GM13977 (cell line): ENCODE results near the gene IL1B.

Experiments used
- DNase-seq: peaks from one replicate; pipeline ENCODE4 v3.0.0; 2012; ENCODE audit warnings: low spot score
- CTCF ChIP-seq: IDR thresholded peaks from 2 replicates; pipeline ENCODE4 v1.5.1; 2012; ENCODE audit warnings: mild to moderate bottlenecking, control low read depth; ENCODE audit not compliant: insufficient read depth; ENCODE audit errors: extremely low read depth, missing control alignments
- in situ Hi-C: fragments of 300-500 bp; cut with MboI; formaldehyde crosslinking; loops from one replicate; pipeline ENCODE4 v1.12.0; 2022; ENCODE audit warnings: low sequenced_read_pairs, low pct_unique_long_range_greater_than_20kb, mixed read lengths, inconsistent platforms; ENCODE audit not compliant: unreplicated experiment

The IL1B gene

GRCh38 chr2:112818094-112818902 is 18.3 kb downstream of the IL1B start:
- TF ChIP-seq CTCF: no peak
- no peak for DNase-seq
- in situ Hi-C loops: no loop called here

- no peak for TF ChIP-seq CTCF
- no peak for DNase-seq
- in situ Hi-C loops: no loop called here
Measured at GRCh38 chr2:112817082-112817689, 19.4 kb downstream of the IL1B start.

DNA sequence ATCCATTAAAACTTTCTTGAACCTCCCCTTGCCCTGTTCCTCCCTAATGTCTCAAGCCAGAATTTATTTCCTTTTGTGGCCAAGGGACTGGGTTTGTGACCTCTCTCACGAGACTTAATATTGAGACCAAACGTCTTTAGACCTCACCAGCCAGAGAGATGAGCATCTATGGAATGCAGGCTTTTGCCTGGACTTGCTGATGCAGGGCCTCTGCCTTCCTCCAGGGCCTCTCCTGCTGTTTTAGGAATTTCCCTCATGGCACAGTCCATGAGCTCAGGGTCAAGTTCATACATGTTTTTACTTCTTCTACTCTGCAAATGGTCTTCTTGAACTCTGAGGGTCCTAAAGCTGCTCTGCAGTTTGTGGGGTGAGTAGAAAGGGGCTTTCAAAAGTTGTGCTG is 22.3 kb downstream of the IL1B start:
- in situ Hi-C loops: no loop called here
- no peak for TF ChIP-seq CTCF
- DNase-seq: no peak

GRCh38 chr2:112813280-112813966 is 23.2 kb downstream of the IL1B start:
- in situ Hi-C loops: no loop called here
- TF ChIP-seq CTCF: no peak
- DNase-seq: no peak

DNA sequence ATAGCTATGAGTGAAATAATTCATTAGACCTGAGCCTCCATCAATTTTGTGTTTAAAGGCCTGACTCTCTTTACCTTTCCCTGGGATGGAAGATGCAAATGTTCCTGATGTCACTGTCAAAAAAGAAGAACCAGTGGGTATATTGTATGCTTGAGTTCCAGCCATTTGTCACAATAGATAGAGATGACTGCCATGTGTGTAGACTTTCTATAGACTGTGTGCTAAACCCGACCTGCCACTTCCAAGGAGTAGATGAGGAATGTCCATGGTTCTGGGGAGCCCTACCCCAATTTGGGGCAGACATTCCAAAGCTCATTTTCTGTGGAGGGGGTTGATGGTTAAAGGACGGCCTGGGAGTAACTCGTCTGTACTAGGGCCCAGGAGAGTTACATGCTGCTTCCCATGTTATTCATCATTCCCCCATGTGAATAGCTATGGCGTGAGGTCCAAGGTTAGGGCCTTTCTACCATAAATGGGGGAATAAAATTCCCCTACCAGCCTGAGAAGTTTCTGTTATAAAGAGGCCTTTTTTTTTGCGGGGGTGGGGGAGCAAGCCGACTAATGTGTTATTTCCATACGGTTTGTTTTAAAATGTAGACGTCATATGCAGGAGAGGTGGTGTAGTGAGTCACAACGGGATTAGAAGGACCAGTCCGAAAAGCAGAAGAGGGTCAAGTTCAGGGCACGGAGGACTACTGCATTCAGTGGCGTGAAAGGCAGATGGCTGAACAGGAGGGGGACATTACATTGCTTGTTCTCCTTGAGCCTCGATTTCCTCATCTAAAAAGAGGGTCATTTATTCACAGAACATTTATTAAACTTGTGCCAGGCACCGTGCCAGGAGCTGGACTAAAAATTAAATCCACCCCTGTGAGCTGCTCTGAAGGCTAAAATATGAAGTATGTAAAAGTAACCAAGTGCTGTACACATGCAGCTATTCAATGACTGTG is 24.0 kb downstream of the IL1B start:
- no peak for TF ChIP-seq CTCF
- in situ Hi-C loops: no loop called here
- DNase-seq: no peak

DNA sequence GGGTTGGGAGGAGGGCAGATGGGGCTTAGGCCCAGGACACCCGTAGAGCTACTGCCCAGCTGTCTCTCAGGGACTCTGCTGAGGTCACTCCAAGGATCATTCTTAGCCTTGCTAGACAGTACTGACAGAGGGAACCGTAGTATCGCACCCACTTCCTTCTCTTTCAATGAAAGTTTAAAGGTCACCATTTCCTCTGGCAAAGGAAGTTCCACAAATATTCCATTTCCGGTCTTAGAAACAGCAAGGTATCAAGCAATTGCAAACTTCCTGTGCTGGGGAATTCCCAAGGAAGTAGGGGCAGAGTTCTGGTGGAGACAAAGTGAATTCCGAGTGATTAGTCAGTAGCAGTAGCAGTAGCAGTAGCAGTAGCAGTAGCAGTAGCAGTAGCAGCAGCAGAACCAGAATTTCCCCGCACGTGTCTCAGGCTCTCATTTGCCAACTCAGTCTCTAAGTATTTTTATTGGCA is 24.7 kb downstream of the IL1B start:
- DNase-seq: no peak
- no peak for TF ChIP-seq CTCF
- in situ Hi-C loops: no loop called here
